Measurements from ENCODE around the gene EPHA8. TPM values are rescaled to one million over a fixed set of nuclear protein-coding genes. Genes with fewer than 3 reads are reported as not detected.

EPHA8 gene
- total RNA-seq, 1 experiment from 2014 or later: 3.8 TPM

DNA sequence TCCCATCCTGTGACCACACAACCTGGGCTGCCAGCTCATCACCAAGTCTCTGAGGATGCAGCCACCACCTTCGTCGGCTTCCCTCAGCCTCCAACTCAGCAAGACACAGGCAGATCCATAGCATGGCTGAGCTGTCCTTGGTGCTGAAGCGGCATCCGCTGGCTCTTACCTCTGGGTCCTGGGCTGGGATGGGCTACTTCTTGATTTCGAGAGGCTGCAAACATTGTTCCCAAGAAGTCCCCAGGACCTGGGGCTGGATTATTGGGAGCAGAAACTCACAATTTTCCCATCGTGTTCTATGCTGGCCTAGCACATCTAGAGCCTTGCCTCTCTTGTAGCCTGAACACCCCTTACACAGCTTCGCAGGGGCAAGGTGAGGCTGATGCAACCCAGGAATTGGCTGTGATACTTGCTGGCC is 48.2 kb downstream of the EPHA8 start:
- ChIA-PET POLR2A (interaction anchor here (1.0 to 1.3 kb wide), 2 partner anchors 57 to 80 kb away, joined by 3 to 4 read pairs; no protein-coding TSS in a partner anchor), CTCF (interaction anchor here (0.8 to 1.9 kb wide), 4 partner anchors 30 to 261 kb away, joined by 3 to 10 read pairs (median 5); no protein-coding TSS in a partner anchor)
- H3K27me3 Mint-ChIP-seq (ENCODE audit: low read depth): peaks cover 3% of the 10 kb centered on the region; the same call in 1 of the 2 replicates
- H3K27ac Mint-ChIP-seq: no peak overlapping the region
- H3K36me3 Mint-ChIP-seq: no peaks in the 10 kb centered on the region
- H3K4me1 Mint-ChIP-seq: peaks cover 8% of the 10 kb centered on the region
- no peaks in the 10 kb centered on the region for H3K9me3 Mint-ChIP-seq
- ATAC-seq (peak; percentile 83), DNase-seq (ENCODE audit: low spot score) (peak; percentile 89)
- H3K4me3 Mint-ChIP-seq: no peak overlapping the region
- TF ChIP-seq, protein P1, sequence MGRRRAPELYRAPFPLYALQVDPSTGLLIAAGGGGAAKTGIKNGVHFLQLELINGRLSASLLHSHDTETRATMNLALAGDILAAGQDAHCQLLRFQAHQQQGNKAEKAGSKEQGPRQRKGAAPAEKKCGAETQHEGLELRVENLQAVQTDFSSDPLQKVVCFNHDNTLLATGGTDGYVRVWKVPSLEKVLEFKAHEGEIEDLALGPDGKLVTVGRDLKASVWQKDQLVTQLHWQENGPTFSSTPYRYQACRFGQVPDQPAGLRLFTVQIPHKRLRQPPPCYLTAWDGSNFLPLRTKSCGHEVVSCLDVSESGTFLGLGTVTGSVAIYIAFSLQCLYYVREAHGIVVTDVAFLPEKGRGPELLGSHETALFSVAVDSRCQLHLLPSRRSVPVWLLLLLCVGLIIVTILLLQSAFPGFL (CRISPR knock-in tag; IDR thresholded peaks at IDR 0.05; ENCODE audit: borderline replicate concordance): peak; percentile 75; the same call in 1 of the 2 replicates
- peak; percentile 90 for TF ChIP-seq NFE2L1 (CRISPR knock-in tag; IDR thresholded peaks at IDR 0.05)
- TF ChIP-seq, protein P2, sequence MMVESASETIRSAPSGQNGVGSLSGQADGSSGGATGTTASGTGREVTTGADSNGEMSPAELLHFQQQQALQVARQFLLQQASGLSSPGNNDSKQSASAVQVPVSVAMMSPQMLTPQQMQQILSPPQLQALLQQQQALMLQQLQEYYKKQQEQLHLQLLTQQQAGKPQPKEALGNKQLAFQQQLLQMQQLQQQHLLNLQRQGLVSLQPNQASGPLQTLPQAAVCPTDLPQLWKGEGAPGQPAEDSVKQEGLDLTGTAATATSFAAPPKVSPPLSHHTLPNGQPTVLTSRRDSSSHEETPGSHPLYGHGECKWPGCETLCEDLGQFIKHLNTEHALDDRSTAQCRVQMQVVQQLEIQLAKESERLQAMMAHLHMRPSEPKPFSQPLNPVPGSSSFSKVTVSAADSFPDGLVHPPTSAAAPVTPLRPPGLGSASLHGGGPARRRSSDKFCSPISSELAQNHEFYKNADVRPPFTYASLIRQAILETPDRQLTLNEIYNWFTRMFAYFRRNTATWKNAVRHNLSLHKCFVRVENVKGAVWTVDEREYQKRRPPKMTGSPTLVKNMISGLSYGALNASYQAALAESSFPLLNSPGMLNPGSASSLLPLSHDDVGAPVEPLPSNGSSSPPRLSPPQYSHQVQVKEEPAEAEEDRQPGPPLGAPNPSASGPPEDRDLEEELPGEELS (CRISPR knock-in tag; IDR thresholded peaks at IDR 0.05): peak; percentile 97
- TF ChIP-seq ZNF671 (CRISPR knock-in tag; IDR thresholded peaks at IDR 0.05): no peak
- peak; percentile 29; the same call in 1 of the 2 replicates for TF ChIP-seq NFYB (CRISPR knock-in tag; conservative IDR thresholded peaks at IDR 0.05; ENCODE audit: low read depth)
- TF ChIP-seq, protein P3, sequence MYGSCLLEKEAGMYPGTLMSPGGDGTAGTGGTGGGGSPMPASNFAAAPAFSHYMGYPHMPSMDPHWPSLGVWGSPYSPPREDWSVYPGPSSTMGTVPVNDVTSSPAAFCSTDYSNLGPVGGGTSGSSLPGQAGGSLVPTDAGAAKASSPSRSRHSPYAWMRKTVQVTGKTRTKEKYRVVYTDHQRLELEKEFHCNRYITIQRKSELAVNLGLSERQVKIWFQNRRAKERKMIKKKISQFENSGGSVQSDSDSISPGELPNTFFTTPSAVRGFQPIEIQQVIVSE (CRISPR knock-in tag; IDR thresholded peaks at IDR 0.05; ENCODE audit: borderline replicate concordance): no peak
- TF ChIP-seq, protein P4, sequence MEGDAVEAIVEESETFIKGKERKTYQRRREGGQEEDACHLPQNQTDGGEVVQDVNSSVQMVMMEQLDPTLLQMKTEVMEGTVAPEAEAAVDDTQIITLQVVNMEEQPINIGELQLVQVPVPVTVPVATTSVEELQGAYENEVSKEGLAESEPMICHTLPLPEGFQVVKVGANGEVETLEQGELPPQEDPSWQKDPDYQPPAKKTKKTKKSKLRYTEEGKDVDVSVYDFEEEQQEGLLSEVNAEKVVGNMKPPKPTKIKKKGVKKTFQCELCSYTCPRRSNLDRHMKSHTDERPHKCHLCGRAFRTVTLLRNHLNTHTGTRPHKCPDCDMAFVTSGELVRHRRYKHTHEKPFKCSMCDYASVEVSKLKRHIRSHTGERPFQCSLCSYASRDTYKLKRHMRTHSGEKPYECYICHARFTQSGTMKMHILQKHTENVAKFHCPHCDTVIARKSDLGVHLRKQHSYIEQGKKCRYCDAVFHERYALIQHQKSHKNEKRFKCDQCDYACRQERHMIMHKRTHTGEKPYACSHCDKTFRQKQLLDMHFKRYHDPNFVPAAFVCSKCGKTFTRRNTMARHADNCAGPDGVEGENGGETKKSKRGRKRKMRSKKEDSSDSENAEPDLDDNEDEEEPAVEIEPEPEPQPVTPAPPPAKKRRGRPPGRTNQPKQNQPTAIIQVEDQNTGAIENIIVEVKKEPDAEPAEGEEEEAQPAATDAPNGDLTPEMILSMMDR (IDR thresholded peaks at IDR 0.05): no peak
- peak; percentile 89; the same call in 1 of the 2 replicates for TF ChIP-seq ESRRA (CRISPR knock-in tag; IDR thresholded peaks at IDR 0.05; ENCODE audit: borderline replicate concordance)
- no peak for TF ChIP-seq ZNF121 (CRISPR knock-in tag; IDR thresholded peaks at IDR 0.05)
- TF ChIP-seq, protein P5, sequence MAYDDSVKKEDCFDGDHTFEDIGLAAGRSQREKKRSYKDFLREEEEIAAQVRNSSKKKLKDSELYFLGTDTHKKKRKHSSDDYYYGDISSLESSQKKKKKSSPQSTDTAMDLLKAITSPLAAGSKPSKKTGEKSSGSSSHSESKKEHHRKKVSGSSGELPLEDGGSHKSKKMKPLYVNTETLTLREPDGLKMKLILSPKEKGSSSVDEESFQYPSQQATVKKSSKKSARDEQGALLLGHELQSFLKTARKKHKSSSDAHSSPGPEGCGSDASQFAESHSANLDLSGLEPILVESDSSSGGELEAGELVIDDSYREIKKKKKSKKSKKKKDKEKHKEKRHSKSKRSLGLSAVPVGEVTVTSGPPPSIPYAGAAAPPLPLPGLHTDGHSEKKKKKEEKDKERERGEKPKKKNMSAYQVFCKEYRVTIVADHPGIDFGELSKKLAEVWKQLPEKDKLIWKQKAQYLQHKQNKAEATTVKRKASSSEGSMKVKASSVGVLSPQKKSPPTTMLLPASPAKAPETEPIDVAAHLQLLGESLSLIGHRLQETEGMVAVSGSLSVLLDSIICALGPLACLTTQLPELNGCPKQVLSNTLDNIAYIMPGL (CRISPR knock-in tag; IDR thresholded peaks at IDR 0.05): no peak; the same call in 1 of the 2 replicates
- peak; percentile 56; the same call in 1 of the 2 replicates for TF ChIP-seq NR2C2 (CRISPR knock-in tag; IDR thresholded peaks at IDR 0.05)
- TF ChIP-seq, protein P6, sequence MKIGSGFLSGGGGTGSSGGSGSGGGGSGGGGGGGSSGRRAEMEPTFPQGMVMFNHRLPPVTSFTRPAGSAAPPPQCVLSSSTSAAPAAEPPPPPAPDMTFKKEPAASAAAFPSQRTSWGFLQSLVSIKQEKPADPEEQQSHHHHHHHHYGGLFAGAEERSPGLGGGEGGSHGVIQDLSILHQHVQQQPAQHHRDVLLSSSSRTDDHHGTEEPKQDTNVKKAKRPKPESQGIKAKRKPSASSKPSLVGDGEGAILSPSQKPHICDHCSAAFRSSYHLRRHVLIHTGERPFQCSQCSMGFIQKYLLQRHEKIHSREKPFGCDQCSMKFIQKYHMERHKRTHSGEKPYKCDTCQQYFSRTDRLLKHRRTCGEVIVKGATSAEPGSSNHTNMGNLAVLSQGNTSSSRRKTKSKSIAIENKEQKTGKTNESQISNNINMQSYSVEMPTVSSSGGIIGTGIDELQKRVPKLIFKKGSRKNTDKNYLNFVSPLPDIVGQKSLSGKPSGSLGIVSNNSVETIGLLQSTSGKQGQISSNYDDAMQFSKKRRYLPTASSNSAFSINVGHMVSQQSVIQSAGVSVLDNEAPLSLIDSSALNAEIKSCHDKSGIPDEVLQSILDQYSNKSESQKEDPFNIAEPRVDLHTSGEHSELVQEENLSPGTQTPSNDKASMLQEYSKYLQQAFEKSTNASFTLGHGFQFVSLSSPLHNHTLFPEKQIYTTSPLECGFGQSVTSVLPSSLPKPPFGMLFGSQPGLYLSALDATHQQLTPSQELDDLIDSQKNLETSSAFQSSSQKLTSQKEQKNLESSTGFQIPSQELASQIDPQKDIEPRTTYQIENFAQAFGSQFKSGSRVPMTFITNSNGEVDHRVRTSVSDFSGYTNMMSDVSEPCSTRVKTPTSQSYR (CRISPR knock-in tag; IDR thresholded peaks at IDR 0.05): peak; percentile 97
- TF ChIP-seq, protein P7, sequence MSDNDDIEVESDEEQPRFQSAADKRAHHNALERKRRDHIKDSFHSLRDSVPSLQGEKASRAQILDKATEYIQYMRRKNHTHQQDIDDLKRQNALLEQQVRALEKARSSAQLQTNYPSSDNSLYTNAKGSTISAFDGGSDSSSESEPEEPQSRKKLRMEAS (CRISPR knock-in tag; IDR thresholded peaks at IDR 0.05): peak; percentile 77; the same call in 1 of the 2 replicates
- TF ChIP-seq, protein P8, sequence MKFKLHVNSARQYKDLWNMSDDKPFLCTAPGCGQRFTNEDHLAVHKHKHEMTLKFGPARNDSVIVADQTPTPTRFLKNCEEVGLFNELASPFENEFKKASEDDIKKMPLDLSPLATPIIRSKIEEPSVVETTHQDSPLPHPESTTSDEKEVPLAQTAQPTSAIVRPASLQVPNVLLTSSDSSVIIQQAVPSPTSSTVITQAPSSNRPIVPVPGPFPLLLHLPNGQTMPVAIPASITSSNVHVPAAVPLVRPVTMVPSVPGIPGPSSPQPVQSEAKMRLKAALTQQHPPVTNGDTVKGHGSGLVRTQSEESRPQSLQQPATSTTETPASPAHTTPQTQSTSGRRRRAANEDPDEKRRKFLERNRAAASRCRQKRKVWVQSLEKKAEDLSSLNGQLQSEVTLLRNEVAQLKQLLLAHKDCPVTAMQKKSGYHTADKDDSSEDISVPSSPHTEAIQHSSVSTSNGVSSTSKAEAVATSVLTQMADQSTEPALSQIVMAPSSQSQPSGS (CRISPR knock-in tag; IDR thresholded peaks at IDR 0.05; ENCODE audit: borderline replicate concordance, low read depth): no peak
- peak; percentile 91 for TF ChIP-seq SMAD4 (CRISPR knock-in tag; IDR thresholded peaks at IDR 0.05)
- TF ChIP-seq NR3C1 (CRISPR knock-in tag; conservative IDR thresholded peaks at IDR 0.05; ENCODE audit: low read depth): peak; percentile 88; the same call in 1 of the 2 replicates
- TF ChIP-seq, protein P9, sequence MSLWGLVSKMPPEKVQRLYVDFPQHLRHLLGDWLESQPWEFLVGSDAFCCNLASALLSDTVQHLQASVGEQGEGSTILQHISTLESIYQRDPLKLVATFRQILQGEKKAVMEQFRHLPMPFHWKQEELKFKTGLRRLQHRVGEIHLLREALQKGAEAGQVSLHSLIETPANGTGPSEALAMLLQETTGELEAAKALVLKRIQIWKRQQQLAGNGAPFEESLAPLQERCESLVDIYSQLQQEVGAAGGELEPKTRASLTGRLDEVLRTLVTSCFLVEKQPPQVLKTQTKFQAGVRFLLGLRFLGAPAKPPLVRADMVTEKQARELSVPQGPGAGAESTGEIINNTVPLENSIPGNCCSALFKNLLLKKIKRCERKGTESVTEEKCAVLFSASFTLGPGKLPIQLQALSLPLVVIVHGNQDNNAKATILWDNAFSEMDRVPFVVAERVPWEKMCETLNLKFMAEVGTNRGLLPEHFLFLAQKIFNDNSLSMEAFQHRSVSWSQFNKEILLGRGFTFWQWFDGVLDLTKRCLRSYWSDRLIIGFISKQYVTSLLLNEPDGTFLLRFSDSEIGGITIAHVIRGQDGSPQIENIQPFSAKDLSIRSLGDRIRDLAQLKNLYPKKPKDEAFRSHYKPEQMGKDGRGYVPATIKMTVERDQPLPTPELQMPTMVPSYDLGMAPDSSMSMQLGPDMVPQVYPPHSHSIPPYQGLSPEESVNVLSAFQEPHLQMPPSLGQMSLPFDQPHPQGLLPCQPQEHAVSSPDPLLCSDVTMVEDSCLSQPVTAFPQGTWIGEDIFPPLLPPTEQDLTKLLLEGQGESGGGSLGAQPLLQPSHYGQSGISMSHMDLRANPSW (CRISPR knock-in tag; conservative IDR thresholded peaks at IDR 0.05; ENCODE audit: low read depth): no peak
- TF ChIP-seq KAT7 (CRISPR knock-in tag; IDR thresholded peaks at IDR 0.05; ENCODE audit: borderline replicate concordance): no peak
- TF ChIP-seq FOXP1 (CRISPR knock-in tag; IDR thresholded peaks at IDR 0.05; ENCODE audit: borderline replicate concordance): peak; percentile 97
- TF ChIP-seq SOX15 (CRISPR knock-in tag; IDR thresholded peaks at IDR 0.05): no peak
- TF ChIP-seq GRHL2 (CRISPR knock-in tag; IDR thresholded peaks at IDR 0.05; ENCODE audit: insufficient replicate concordance, severe bottlenecking): no peak
